A549 treated with DMSO at 1 μM for 4 hours (cell line): Measurements from ENCODE around the gene ARL6IP4. TPM values are rescaled to one million over a fixed set of nuclear protein-coding genes. Genes with fewer than 3 reads are reported as not detected.

Source experiments
- total RNA-seq: library from RNA; stranded (reverse); fragments of 200-300 nt; extraction: Qiagen RNA extraction; gene quantifications from 5 replicates; pipeline ENCODE4 v1.2.3, GENCODE V29; 2022; ENCODE audit warnings: low read depth

Gene ARL6IP4
- total RNA-seq, result 204 to 250 TPM (median 232 TPM) in 5 replicates

DNA sequence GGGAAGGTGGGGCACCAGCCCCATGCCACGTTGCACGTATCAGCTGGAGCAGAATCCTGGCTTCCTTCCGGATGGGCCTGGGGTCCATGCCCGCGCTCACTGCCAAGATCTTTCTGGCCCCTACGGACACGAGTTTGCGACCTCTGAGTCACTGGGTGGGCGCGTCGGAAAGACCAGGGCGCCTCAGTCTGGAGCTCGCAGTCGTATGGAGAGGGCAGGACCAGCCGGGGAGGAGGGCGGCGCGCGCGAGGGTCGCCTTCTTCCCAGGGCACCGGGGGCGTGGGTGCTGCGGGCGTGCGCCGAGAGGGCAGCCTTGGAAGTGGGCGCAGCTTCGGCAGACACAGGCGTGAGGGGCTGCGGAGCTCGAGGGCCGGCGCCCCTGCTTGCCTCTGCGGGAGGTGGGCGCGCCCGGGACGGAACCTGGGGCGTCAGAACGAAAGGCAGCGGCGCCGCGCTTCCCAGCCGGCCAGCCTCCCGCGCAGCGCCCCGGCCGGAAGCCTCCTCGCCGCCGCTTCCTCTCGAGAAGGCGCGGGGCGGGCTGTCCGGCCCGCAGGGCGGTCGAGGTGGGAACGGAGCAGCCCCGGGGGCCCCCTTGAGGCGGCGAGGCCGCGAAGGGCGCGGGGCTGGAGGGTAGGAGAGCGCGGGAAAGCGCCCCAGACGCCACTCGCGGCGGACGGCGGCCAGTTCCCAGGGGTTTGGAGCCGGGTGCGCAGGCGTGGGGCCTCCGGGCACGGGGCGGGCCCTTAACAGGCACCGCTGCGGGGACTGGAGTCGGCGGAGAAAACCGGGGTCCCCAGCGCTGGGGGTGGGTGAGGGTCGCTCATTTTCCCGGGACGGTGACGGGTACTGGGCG is at the start of gene ARL6IP4:
Gene ARL6IP4, plus strand, starts transcription at position 499 of the 853 bp plus-strand sequence. CDS start 459 bp downstream, outside the sequence.

GRCh38 chr12:122965851-122966742 is 14.4 kb upstream of the ARL6IP4 start, which contains the start of gene ABCB9:
Gene ABCB9, minus strand, starts transcription at chr12:122966463. Its CDS starts 6,228 bp downstream, at chr12:122960235.

DNA sequence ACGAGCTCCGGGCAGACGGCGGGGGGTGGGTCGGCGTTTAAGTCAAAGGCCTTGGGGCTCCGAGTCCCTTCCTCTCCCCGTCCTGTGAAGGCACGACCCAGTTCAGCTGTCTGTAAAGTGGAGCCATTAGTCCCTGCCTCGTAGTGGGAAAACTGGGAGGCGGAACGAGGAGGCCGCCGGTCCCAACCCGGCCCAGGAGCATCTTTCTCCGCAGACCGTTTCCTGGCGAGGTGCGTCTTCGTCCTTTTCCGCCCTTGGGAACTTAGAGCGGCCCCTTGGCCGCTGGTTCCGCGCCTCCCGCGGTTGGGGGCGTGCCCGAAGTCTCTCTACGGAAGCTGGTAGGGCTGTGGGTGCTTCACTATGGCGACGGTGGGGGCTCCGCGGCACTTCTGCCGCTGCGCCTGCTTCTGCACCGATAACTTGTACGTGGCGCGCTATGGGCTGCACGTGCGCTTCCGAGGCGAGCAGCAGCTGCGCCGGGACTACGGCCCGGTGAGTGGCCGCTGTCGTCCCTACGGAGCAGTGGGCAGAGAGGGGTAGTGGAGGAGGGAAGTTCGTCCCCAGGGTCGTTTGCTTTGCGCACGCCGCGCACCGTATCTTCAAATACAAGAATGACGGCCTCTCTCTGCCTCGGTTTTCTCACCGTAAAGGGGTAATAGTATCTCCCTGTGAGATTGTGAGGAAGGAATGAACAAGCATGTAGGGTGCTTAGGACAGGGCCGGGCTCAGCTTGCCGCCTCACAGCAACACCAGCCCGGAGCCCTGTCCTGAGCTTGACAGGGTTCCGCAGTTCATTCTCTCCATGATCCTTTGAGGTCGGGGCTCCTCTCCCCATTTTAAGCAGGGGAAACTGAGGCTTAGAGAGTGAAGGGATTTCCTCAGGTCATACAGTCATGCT is 5.3 kb upstream of the ARL6IP4 start, which contains the start of gene OGFOD2:
Gene OGFOD2, plus strand, starts transcription at position 353 of the 898 bp plus-strand sequence. Its CDS starts 8 bp downstream, at position 361.

Other genes starting within 250 kb of the ARL6IP4 start
- gene HCAR1, start 249.8 kb upstream of the ARL6IP4 start, total RNA-seq, result 0.02 to 0.08 TPM (median 0.06 TPM) in 5 replicates
- gene DENR, start 227.9 kb upstream of the ARL6IP4 start, total RNA-seq, result 56.5 to 69.9 TPM (median 62.6 TPM) in 5 replicates
- gene CCDC62, start 206.1 kb upstream of the ARL6IP4 start, total RNA-seq, result 0.03 to 0.16 TPM (median 0.08 TPM) in 5 replicates
- 9.6 to 12.5 TPM (median 11.3 TPM) in 5 replicates for gene HIP1R, start 145.2 kb upstream of the ARL6IP4 start, total RNA-seq
- 33.3 to 34.9 TPM (median 34.0 TPM) in 5 replicates for gene VPS37B, start 84.6 kb upstream of the ARL6IP4 start, total RNA-seq
- gene ABCB9, start 14.2 kb upstream of the ARL6IP4 start, total RNA-seq, result 8.4 to 11.4 TPM (median 8.9 TPM) in 5 replicates
- 10.1 to 18.5 TPM (median 17.4 TPM) in 5 replicates for gene OGFOD2, start 5.4 kb upstream of the ARL6IP4 start, total RNA-seq
- 12.5 to 21.7 TPM (median 17.7 TPM) in 5 replicates for gene PITPNM2, start 170.4 kb downstream of the ARL6IP4 start, total RNA-seq